HepG2 (cell line): Measurements from ENCODE around the gene CELF5. TPM values are rescaled to one million over a fixed set of nuclear protein-coding genes. Genes with fewer than 3 reads are reported as not detected.

Experiments used
- ATAC-seq: fragments of 200-7000 bp; cut with Tn5 transposase; 3 replicates; pipeline ENCODE4 v1.9.1; 2020; ENCODE audit warnings: mild to moderate bottlenecking, moderate library complexity
- BruUV-seq: library from RNA; stranded (reverse); fragments of 400-500 nt; replicated peaks from 2 replicates; lab custom pipeline; 2021; lab: Mats Ljungman, UMichigan
- CTCF ChIA-PET: fragments of 300-600 bp; formaldehyde crosslinking; extraction: SDS; loops from one replicate; lab custom pipeline; 2021; ENCODE audit warnings: low total read pairs, inconsistent platforms, low intra/inter-chr PET ratio; lab: Yijun Ruan, JAX
- POLR2A ChIA-PET: fragments of 350-600 bp; sonication (Branson Sonifier 250); formaldehyde crosslinking; loops from one replicate; lab custom pipeline; 2020; ENCODE audit warnings: antibody characterized with exemption, inconsistent platforms; lab: Yijun Ruan, JAX
- DNase-seq: peaks from one replicate; pipeline ENCODE4 v3.0.0-alpha.2; 2015; ENCODE audit warnings: low spot score
- FAIRE-seq: peaks from 3 replicates; lab custom pipeline; 2011; peaks lifted over from hg19 to GRCh38; lab: Jason Lieb, UNC
- H2AFZ ChIP-seq: one replicate; pipeline ENCODE4 v1.6.1; 2011; ENCODE audit warnings: low read length, inconsistent platforms
- H3K27ac ChIP-seq: fragments of 300-600 bp; 3 replicates; pipeline ENCODE4 v1.8.0; 2011; ENCODE audit warnings: mixed run types, mild to moderate bottlenecking, mixed read lengths, low read length, inconsistent platforms; ENCODE audit not compliant: insufficient read depth; ENCODE audit errors: extremely low read length
- H3K27me3 ChIP-seq, 2 experiments: fragments of 200-600 bp in 1 of 2; 2 replicates in 1 of 2; 3 replicates in 1 of 2; pipeline versions ENCODE4 v1.6.0 to v1.8.0; 2011; ENCODE audit warnings: low read length in 2 of 2, mild to moderate bottlenecking in 2 of 2, moderate library complexity in 2 of 2, inconsistent platforms in 1 of 2; ENCODE audit not compliant: insufficient read depth in 2 of 2, control insufficient read depth in 1 of 2
- H3K36me3 ChIP-seq, 2 experiments: fragments of 200-600 bp in 1 of 2; replicated peaks in 1 of 2; 2 replicates in 1 of 2; 3 replicates in 1 of 2; pipeline versions ENCODE4 v1.5.1 to v1.8.0; 2011; ENCODE audit warnings: low read length in 2 of 2, inconsistent platforms in 1 of 2; ENCODE audit not compliant: insufficient read depth in 2 of 2, control insufficient read depth in 1 of 2
- H3K4me1 ChIP-seq: 2 replicates; pipeline ENCODE4 v1.5.1; 2012; ENCODE audit warnings: low read length, inconsistent platforms; ENCODE audit not compliant: insufficient read depth
- H3K4me2 ChIP-seq: 2 replicates; pipeline ENCODE4 v1.6.0; 2011; ENCODE audit warnings: low read depth, low read length, inconsistent platforms
- H3K4me3 ChIP-seq, 3 experiments: fragments of 200-600 bp in 1 of 3; sonication (generic), shearing (Covaris generic) in 1 of 3; replicated peaks in 1 of 3; 2 replicates each; pipeline ENCODE4 v1.5.1; 2011 to 2016; ENCODE audit warnings: low read length in 3 of 3, inconsistent platforms in 2 of 3, low read depth in 2 of 3, mild to moderate bottlenecking in 2 of 3, control low read depth in 1 of 3, mixed read lengths in 1 of 3; ENCODE audit not compliant: insufficient read depth in 1 of 3
- H3K79me2 ChIP-seq: one replicate; pipeline ENCODE4 v1.6.1; 2011; ENCODE audit warnings: low read length, inconsistent platforms; ENCODE audit not compliant: insufficient read depth
- H3K9ac ChIP-seq: 2 replicates; pipeline ENCODE4 v1.6.0; 2011; ENCODE audit warnings: mild to moderate bottlenecking, low read depth, low read length, inconsistent platforms; ENCODE audit not compliant: insufficient read depth
- H3K9me3 ChIP-seq: 2 replicates; pipeline ENCODE4 v1.5.1; 2012; ENCODE audit warnings: mild to moderate bottlenecking, low read length
- H4K20me1 ChIP-seq: 2 replicates; pipeline ENCODE4 v1.6.0; 2011; ENCODE audit warnings: inconsistent platforms, mild to moderate bottlenecking, low read length, moderate library complexity; ENCODE audit not compliant: insufficient read depth
- BRD4 ChIP-seq: sonication (generic); formaldehyde crosslinking; IDR thresholded peaks from 2 replicates; pipeline ENCODE4 v1.4.0; 2020; ENCODE audit warnings: missing genetic modification reagents
- CBFB ChIP-seq: sonication (generic); formaldehyde crosslinking; IDR thresholded peaks from 2 replicates; pipeline ENCODE4 v1.4.0; 2020; ENCODE audit warnings: missing genetic modification reagents
- CEBPB ChIP-seq: IDR thresholded peaks from 2 replicates; pipeline ENCODE4 v1.6.1; 2011; ENCODE audit warnings: low read depth, low read length, improper control_type of control experiment, borderline replicate concordance
- ETV6 ChIP-seq: sonication (generic); formaldehyde crosslinking; conservative IDR thresholded peaks from 2 replicates; pipeline ENCODE4 v1.4.0; 2020; ENCODE audit warnings: missing genetic modification reagents
- KDM5B ChIP-seq: sonication (generic); formaldehyde crosslinking; IDR thresholded peaks from 2 replicates; pipeline ENCODE4 v1.4.0; 2020; ENCODE audit warnings: missing genetic modification reagents, mild to moderate bottlenecking, borderline replicate concordance
- MIER3 ChIP-seq: IDR thresholded peaks from 2 replicates; pipeline ENCODE4 v1.6.1; 2016; ENCODE audit warnings: missing compliant biosample characterization, borderline replicate concordance
- RAD21 ChIP-seq: fragments of 450-650 bp; formaldehyde crosslinking; IDR thresholded peaks from 2 replicates; pipeline ENCODE4 v1.5.0; 2020; ENCODE audit warnings: mild to moderate bottlenecking
- THYN1 ChIP-seq: sonication (generic); formaldehyde crosslinking; IDR thresholded peaks from 2 replicates; pipeline ENCODE4 v1.8.1; 2023; ENCODE audit warnings: low read depth, mild to moderate bottlenecking, moderate library complexity, missing genetic modification reagents, borderline replicate concordance
- ZKSCAN5 ChIP-seq: sonication (generic); formaldehyde crosslinking; IDR thresholded peaks from 2 replicates; pipeline ENCODE4 v1.5.1; 2020; ENCODE audit warnings: mild to moderate bottlenecking, missing genetic modification reagents
- ZMAT3 ChIP-seq: sonication (generic); formaldehyde crosslinking; conservative IDR thresholded peaks from 2 replicates; pipeline ENCODE4 v1.7.0; 2021; ENCODE audit warnings: missing genetic modification reagents
- ZNF263 ChIP-seq: sonication (generic); formaldehyde crosslinking; IDR thresholded peaks from 2 replicates; pipeline ENCODE4 v1.4.0; 2020; ENCODE audit warnings: missing genetic modification reagents
- ZNF724P ChIP-seq: sonication (generic); formaldehyde crosslinking; IDR thresholded peaks from 2 replicates; pipeline ENCODE4 v1.8.0; 2022; ENCODE audit warnings: missing genetic modification reagents, borderline replicate concordance
- ZNF770 ChIP-seq: sonication (generic); formaldehyde crosslinking; IDR thresholded peaks from 2 replicates; pipeline ENCODE4 v1.5.0; 2020; ENCODE audit warnings: mild to moderate bottlenecking, missing genetic modification reagents
- WGBS: methylation state at CpG from one replicate; pipeline ENCODE4 v1.1.6; 2017; ENCODE audit warnings: low lambda C conversion rate; 5-methylcytosine and 5-hydroxymethylcytosine counted together
- in situ Hi-C: cut with HindIII; loops from 2 replicates; pipeline ENCODE4 v1.10.0; 2017; ENCODE audit warnings: low pct_unique_long_range_greater_than_20kb; ENCODE audit not compliant: extremely low pct_ligation_motif_present
- intact Hi-C: fragments of 100-400 bp; cut with micrococcal nuclease; formaldehyde crosslinking; loops from one replicate; pipeline ENCODE4 v1.10.0; 2022; ENCODE audit not compliant: unreplicated experiment
- polyA plus RNA-seq, 8 experiments: library from polyadenylated mRNA; depleted of rRNA in 3 of 8; stranded (reverse) in 7 of 8; unstranded in 1 of 8; fragments of >200 nt; fragmentation: Illumina TruSeq in 4 of 8; extraction: Trizol in 4 of 8; gene quantifications; 2 replicates each; pipeline versions ENCODE4 v1.2.1 to v1.2.3, GENCODE V29; 2011 to 2016; ENCODE audit warnings: low read depth in 4 of 8, missing spikeins in 1 of 8, mixed read lengths in 1 of 8; ENCODE audit not compliant: insufficient read depth in 1 of 8
- total RNA-seq, 5 experiments: library from RNA; depleted of rRNA; stranded (reverse); fragments of >200 nt; fragmentation: Illumina TruSeq; extraction: Trizol; gene quantifications; 2 replicates each; pipeline ENCODE4 v1.2.3, GENCODE V29; 2016; ENCODE audit warnings: low read depth in 1 of 5

The CELF5 gene
- total and polyA plus RNA-seq, 2 of the 13 experiments (the other 11 are each of a cell fraction or from before 2014, with no cell fraction given) = 0.31 to 0.84 TPM

GRCh38 chr19:3278749-3279148, 54.3 kb downstream of the CELF5 start:
- no peak for ATAC-seq
- no peaks in the 10 kb centered on the region for H3K36me3 ChIP-seq
- ChIA-PET CTCF (no interaction called here), POLR2A (no interaction called here)
- H3K27me3 ChIP-seq = peaks cover 9 to 31% of the 10 kb centered on the region in 2 experiments; a peak in 3 of 5 replicates
- peaks cover 36% of the 10 kb centered on the region for H3K4me1 ChIP-seq
- no peak overlapping the region for H3K4me3 ChIP-seq
- in situ Hi-C loops = no loop called here
- H3K4me2 ChIP-seq = no peak overlapping the region
- no peak for TF ChIP-seq CBFB (CRISPR knock-in tag)
- TF ChIP-seq RAD21 (CRISPR knock-in tag) = no peak
- no peak for TF ChIP-seq ETV6 (CRISPR knock-in tag)
- TF ChIP-seq KDM5B (CRISPR knock-in tag) = no peak
- no peak for TF ChIP-seq ZKSCAN5 (CRISPR knock-in tag)
- 0 out of 2 replicates have a peak, but pooled peaks have one; percentile 27 for TF ChIP-seq ZNF263
- no peak for TF ChIP-seq CEBPB
- peak; percentile 48; the same call in 1 of the 2 replicates for TF ChIP-seq ZNF770 (CRISPR knock-in tag)
- no peak for TF ChIP-seq BRD4
- no peak for TF ChIP-seq ZMAT3 (CRISPR knock-in tag)
- no peak for TF ChIP-seq THYN1 (CRISPR knock-in tag)
- no peak for TF ChIP-seq MIER3 (CRISPR knock-in tag)
- TF ChIP-seq ZNF724P (CRISPR knock-in tag) = no peak
- TF ChIP-seq, all 625 proteins: peak for 2
- Histone ChIP-seq H4K20me1 (no peaks in the 10 kb centered on the region), H3K79me2 (no peaks in the 10 kb centered on the region), H2AFZ (no peak overlapping the region), H3K9me3 (no peaks in the 10 kb centered on the region), H3K9ac (no peak overlapping the region), H3K27ac (no peak overlapping the region)
- 27% methylated on average over 5 of the region's 5 CpGs for WGBS
- no TSS peak for BruUV-seq
- DNase-seq (no peak), FAIRE-seq (no peak)
- intact Hi-C loops = no loop called here
